Kidney epithelial cell (primary cell): ENCODE measurements around the gene CHPF2. TPM values are rescaled to one million over a fixed set of nuclear protein-coding genes. Genes with fewer than 3 reads are reported as not detected.

Source experiments
- DNase-seq: peaks from one replicate; pipeline ENCODE4 v3.0.0-alpha.2; 2010; ENCODE audit warnings: low read depth
- H3K27me3 ChIP-seq: 2 replicates; pipeline ENCODE4 v1.6.0; 2011; ENCODE audit warnings: low read length; ENCODE audit not compliant: control insufficient read depth, insufficient read depth
- H3K36me3 ChIP-seq: 2 replicates; pipeline ENCODE4 v1.5.1; 2011; ENCODE audit warnings: low read length; ENCODE audit not compliant: control insufficient read depth, insufficient read depth
- H3K4me3 ChIP-seq: 2 replicates; pipeline ENCODE4 v1.5.1; 2011; ENCODE audit warnings: low read depth, mild to moderate bottlenecking, control low read depth, low read length
- CTCF ChIP-seq: IDR thresholded peaks from 2 replicates; pipeline ENCODE4 v1.5.1; 2011; ENCODE audit warnings: mild to moderate bottlenecking, moderate library complexity, low read length, control low read depth, inconsistent platforms; ENCODE audit not compliant: insufficient read depth, poor library complexity, severe bottlenecking
- total RNA-seq: library from RNA; depleted of rRNA; stranded (reverse); fragments of >200 nt; gene quantifications from 2 replicates; pipeline ENCODE4 v1.2.3, GENCODE V29; 2015

The CHPF2 gene
- total RNA-seq, 1 donor from 2014 or later: 60.0 TPM

GRCh38 chr7:151249034-151249731, 16.9 kb downstream of the CHPF2 start:
- peak overlapping the region; percentile 65 for H3K4me3 ChIP-seq
- no peak for DNase-seq
- no peak for TF ChIP-seq CTCF
- H3K27me3 ChIP-seq: peaks cover 8% of the 10 kb centered on the region
- no peaks in the 10 kb centered on the region for H3K36me3 ChIP-seq

GRCh38 chr7:151249732-151250072, 17.4 kb downstream of the CHPF2 start:
- DNase-seq: no peak
- H3K4me3 ChIP-seq: no peak overlapping the region
- TF ChIP-seq CTCF: no peak
- peaks cover 8% of the 10 kb centered on the region for H3K27me3 ChIP-seq
- no peaks in the 10 kb centered on the region for H3K36me3 ChIP-seq

- Histone ChIP-seq H3K27me3 (peaks cover 10% of the 10 kb centered on the region), H3K4me3 (no peak overlapping the region), H3K36me3 (no peaks in the 10 kb centered on the region)
- TF ChIP-seq CTCF: no peak
- no peak for DNase-seq
These were observed 18.2 kb downstream of the CHPF2 start for GRCh38 chr7:151250181-151251132.

DNA sequence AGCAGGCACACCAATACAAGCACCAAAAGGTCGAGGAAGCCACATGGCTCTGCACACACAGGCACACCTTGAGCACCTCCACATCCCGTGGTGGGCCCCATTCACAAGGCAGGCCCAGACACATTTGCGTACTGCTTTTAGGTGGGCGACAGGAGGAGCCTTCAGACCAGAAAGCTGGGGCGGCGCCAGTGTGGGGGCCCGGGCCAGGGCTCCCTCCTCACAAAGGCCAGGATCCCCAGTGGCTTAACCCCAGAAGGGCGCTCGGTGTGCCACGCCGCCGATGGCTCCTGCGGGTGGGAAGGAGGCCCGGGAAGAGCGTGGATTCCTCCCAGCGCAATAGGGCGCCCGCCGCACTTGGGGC, 19.0 kb downstream of the CHPF2 start:
- peak overlapping the region; percentile 40 for H3K4me3 ChIP-seq
- H3K27me3 ChIP-seq: peaks cover 15% of the 10 kb centered on the region
- no peak for TF ChIP-seq CTCF
- H3K36me3 ChIP-seq: no peaks in the 10 kb centered on the region
- DNase-seq: no peak

GRCh38 chr7:151251689-151252560, 19.6 kb downstream of the CHPF2 start:
- peaks cover 20% of the 10 kb centered on the region for H3K27me3 ChIP-seq
- no peak for TF ChIP-seq CTCF
- H3K36me3 ChIP-seq: no peaks in the 10 kb centered on the region
- H3K4me3 ChIP-seq: peak overlapping the region; percentile 40
- no peak for DNase-seq
